CD14-positive monocyte (primary cell): ENCODE measurements around the gene CSMD2. TPM values are rescaled to one million over a fixed set of nuclear protein-coding genes. Genes with fewer than 3 reads are reported as not detected.

Experiments used
- DNase-seq, 3 donors: peaks; one replicate each; pipeline ENCODE4 v3.0.0-alpha.2; 2011 to 2022
- H2AFZ ChIP-seq: 2 replicates; pipeline ENCODE4 v1.6.0; 2012; ENCODE audit warnings: mild to moderate bottlenecking, low read depth, low read length, inconsistent platforms; ENCODE audit not compliant: insufficient read depth, poor library complexity, severe bottlenecking
- H3K27ac ChIP-seq, 2 donors: 1 replicate in 1 of 2; 2 replicates in 1 of 2; pipeline ENCODE4 v1.5.1; 2012 to 2013; ENCODE audit warnings: low read length in 2 of 2, control low read depth in 1 of 2, inconsistent platforms in 1 of 2, low read depth in 1 of 2, mild to moderate bottlenecking in 1 of 2
- H3K27me3 ChIP-seq, 2 donors: one replicate each; pipeline versions ENCODE4 v1.6.0 to v1.6.1; 2011 to 2013; ENCODE audit warnings: low read length in 2 of 2; ENCODE audit not compliant: control insufficient read depth in 2 of 2, insufficient read depth in 2 of 2
- H3K36me3 ChIP-seq, 2 donors: replicated peaks in 1 of 2; 1 replicate in 1 of 2; 2 replicates in 1 of 2; pipeline versions ENCODE4 v1.5.1 to v1.6.1; 2012 to 2013; ENCODE audit warnings: low read length in 2 of 2, control low read depth in 1 of 2, inconsistent platforms in 1 of 2, mild to moderate bottlenecking in 1 of 2; ENCODE audit not compliant: insufficient read depth in 2 of 2, control insufficient read depth in 1 of 2
- H3K4me1 ChIP-seq, 2 donors: 1 replicate in 1 of 2; 2 replicates in 1 of 2; pipeline versions ENCODE4 v1.5.1 to v1.6.1; 2012 to 2013; ENCODE audit warnings: low read length in 2 of 2, control low read depth in 1 of 2, inconsistent platforms in 1 of 2, mild to moderate bottlenecking in 1 of 2, moderate library complexity in 1 of 2; ENCODE audit not compliant: insufficient read depth in 2 of 2, control insufficient read depth in 1 of 2
- H3K4me2 ChIP-seq: replicated peaks from 2 replicates; pipeline ENCODE3; 2012; ENCODE audit warnings: low read length, moderate library complexity, mild to moderate bottlenecking; ENCODE audit not compliant: poor library complexity, severe bottlenecking; ENCODE audit errors: extremely low read depth
- H3K4me3 ChIP-seq, 3 experiments: fragments of 200-600 bp in 1 of 3; sonication (generic) in 1 of 3; replicated peaks in 1 of 3; 1 replicate in 2 of 3; 2 replicates in 1 of 3; pipeline ENCODE4 v1.5.1; 2011 to 2013; ENCODE audit warnings: low read length in 3 of 3, mild to moderate bottlenecking in 3 of 3, control low read depth in 2 of 3, low read depth in 2 of 3, inconsistent platforms in 1 of 3, moderate library complexity in 1 of 3
- H3K79me2 ChIP-seq: 2 replicates; pipeline ENCODE4 v1.6.0; 2012; ENCODE audit warnings: mild to moderate bottlenecking, control low read depth, inconsistent platforms, low read length, moderate library complexity; ENCODE audit not compliant: insufficient read depth
- H3K9ac ChIP-seq: 2 replicates; pipeline ENCODE4 v1.6.0; 2017; ENCODE audit warnings: low read length, mild to moderate bottlenecking; ENCODE audit not compliant: insufficient read depth, poor library complexity, severe bottlenecking
- H3K9me3 ChIP-seq, 2 donors: replicated peaks in 1 of 2; 1 replicate in 1 of 2; 2 replicates in 1 of 2; pipeline versions ENCODE4 v1.5.1 to v1.6.1; 2012 to 2013; ENCODE audit warnings: low read length in 2 of 2, control low read depth in 1 of 2; ENCODE audit not compliant: control insufficient read depth in 1 of 2, insufficient read depth in 1 of 2
- H4K20me1 ChIP-seq: 2 replicates; pipeline ENCODE4 v1.6.0; 2012; ENCODE audit warnings: mild to moderate bottlenecking, low read length, control low read depth, moderate library complexity; ENCODE audit not compliant: insufficient read depth
- H3K27ac Mint-ChIP-seq, 7 donors: one replicate each; pipeline ENCODE4 v1.8.0; 2020; ENCODE audit warnings: mild to moderate bottlenecking in 7 of 7, mixed read lengths in 7 of 7, moderate library complexity in 6 of 7, inconsistent platforms in 2 of 7
- H3K27me3 Mint-ChIP-seq, 3 donors: one replicate each; pipeline ENCODE4 v1.8.0; 2021 to 2022; ENCODE audit warnings: low read depth in 3 of 3, mild to moderate bottlenecking in 3 of 3, mixed read lengths in 3 of 3, moderate library complexity in 3 of 3, inconsistent platforms in 1 of 3
- H3K36me3 Mint-ChIP-seq, 2 donors: one replicate each; pipeline ENCODE4 v1.8.0; 2020; ENCODE audit warnings: mixed read lengths in 2 of 2, inconsistent platforms in 1 of 2, mild to moderate bottlenecking in 1 of 2
- H3K4me1 Mint-ChIP-seq: one replicate; pipeline ENCODE4 v1.8.0; 2020; ENCODE audit warnings: mild to moderate bottlenecking, mixed read lengths
- H3K4me3 Mint-ChIP-seq, 2 donors: one replicate each; pipeline ENCODE4 v1.8.0; 2020; ENCODE audit warnings: mild to moderate bottlenecking in 2 of 2, mixed read lengths in 2 of 2, moderate library complexity in 1 of 2
- H3K9me3 Mint-ChIP-seq, 7 donors: one replicate each; pipeline ENCODE4 v1.8.0; 2020 to 2022; ENCODE audit warnings: mixed read lengths in 7 of 7, mild to moderate bottlenecking in 6 of 7, moderate library complexity in 6 of 7, inconsistent platforms in 2 of 7
- CTCF ChIP-seq: fragments of 200-600 bp; IDR thresholded peaks from one replicate; pipeline ENCODE4 v1.8.0; 2022; ENCODE audit warnings: antibody characterized with exemption, mild to moderate bottlenecking
- WGBS: methylation state at CpG from one replicate; pipeline ENCODE4 v1.1.5; 2013; ENCODE audit warnings: missing lambda C conversion rate; ENCODE audit not compliant: insufficient coverage; 5-methylcytosine and 5-hydroxymethylcytosine counted together
- intact Hi-C, 2 donors: fragments of 100-400 bp; cut with micrococcal nuclease; formaldehyde crosslinking; loops; one replicate each; pipeline versions ENCODE4 v1.15.0 to v1.15.1; 2023
- polyA plus RNA-seq, 3 donors: library from polyadenylated mRNA; depleted of rRNA in 1 of 3; unstranded in 2 of 3; stranded (reverse) in 1 of 3; fragments of 300-500 nt in 2 of 3; fragments of >200 nt in 1 of 3; fragmentation: Illumina TruSeq in 2 of 3; gene quantifications; 1 replicate in 2 of 3; 2 replicates in 1 of 3; pipeline ENCODE4 v1.2.3, GENCODE V29; 2012 to 2021

CSMD2 gene
- polyA plus RNA-seq, 3 donors = 0.04 TPM; not detected in 2

- H2AFZ ChIP-seq = no peak overlapping the region
- Mint-ChIP-seq H3K27ac (no peak overlapping the region), H3K4me3 (no peak overlapping the region), H3K36me3 (no peaks in the 10 kb centered on the region), H3K27me3 (peaks cover 0 to 8% (median 5%) of the 10 kb centered on the region in 3 donors), H3K9me3 (peaks cover 0 to 2% (median 0%) of the 10 kb centered on the region in 7 donors), H3K4me1 (peaks cover 2% of the 10 kb centered on the region)
- no peaks in the 10 kb centered on the region for H3K36me3 ChIP-seq
- no peaks in the 10 kb centered on the region for H3K79me2 ChIP-seq
- H3K9me3 ChIP-seq = no peaks in the 10 kb centered on the region
- no peak overlapping the region for H3K9ac ChIP-seq
- 100% methylated on average over 3 of the region's 4 CpGs for WGBS
- no peak for TF ChIP-seq CTCF
- H3K4me3 ChIP-seq = no peak overlapping the region
- peaks cover 0 to 2% of the 10 kb centered on the region in 2 donors for H3K27me3 ChIP-seq
- H4K20me1 ChIP-seq = no peaks in the 10 kb centered on the region
- no peak overlapping the region for H3K4me2 ChIP-seq
- no peaks in the 10 kb centered on the region for H3K4me1 ChIP-seq
- no peak for DNase-seq
- intact Hi-C loops = no loop called here
- H3K27ac ChIP-seq = no peak overlapping the region
Measured at GRCh38 chr1:33586106-33586505, 578.9 kb downstream of the CSMD2 start.

- intact Hi-C loops = no loop called here
- no peak for DNase-seq
- Mint-ChIP-seq H3K27ac (no peak overlapping the region), H3K9me3 (peaks cover 0 to 2% (median 0%) of the 10 kb centered on the region in 7 donors), H3K4me1 (peaks cover 10% of the 10 kb centered on the region), H3K27me3 (peaks cover 0 to 3% (median 3%) of the 10 kb centered on the region in 3 donors), H3K4me3 (no peak overlapping the region), H3K36me3 (no peaks in the 10 kb centered on the region)
- no peaks in the 10 kb centered on the region for H4K20me1 ChIP-seq
- H3K4me3 ChIP-seq = no peak overlapping the region
- peaks cover 0 to 7% of the 10 kb centered on the region in 2 donors for H3K4me1 ChIP-seq
- H3K27me3 ChIP-seq = peaks cover 0 to 2% of the 10 kb centered on the region in 2 donors
- no peaks in the 10 kb centered on the region for H3K79me2 ChIP-seq
- H3K36me3 ChIP-seq = no peaks in the 10 kb centered on the region
- WGBS = no CpG with 5 or more reads among the region's 6 CpGs
- H2AFZ ChIP-seq = no peak overlapping the region
- no peaks in the 10 kb centered on the region for H3K9me3 ChIP-seq
- no peak for TF ChIP-seq CTCF
- no peak overlapping the region for H3K27ac ChIP-seq
- H3K9ac ChIP-seq = no peak overlapping the region
- H3K4me2 ChIP-seq = no peak overlapping the region
Measured at GRCh38 chr1:33583567-33583966, 581.5 kb downstream of the CSMD2 start.
